Tibial nerve (tissue), 4 donors: Measurements from ENCODE around the gene FAM222A. TPM values are rescaled to one million over a fixed set of nuclear protein-coding genes. Genes with fewer than 3 reads are reported as not detected.

Source experiments
- DNase-seq, 2 donors: peaks; one replicate each; pipeline ENCODE4 v3.0.0-alpha.2; 2019; ENCODE audit warnings: low spot score in 2 of 2
- H3K27ac ChIP-seq, 4 donors: fragments of 200-600 bp; sonication (generic) in 3 of 4; one replicate each; pipeline ENCODE4 v1.5.1; 2017 to 2019; ENCODE audit warnings: mild to moderate bottlenecking in 1 of 4
- H3K27me3 ChIP-seq, 2 donors: fragments of 200-600 bp; sonication (generic) in 1 of 2; one replicate each; pipeline versions ENCODE4 v1.5.1 to v1.6.0; 2017 to 2019
- H3K36me3 ChIP-seq, 3 donors: fragments of 200-600 bp; sonication (generic); one replicate each; pipeline ENCODE4 v1.5.1; 2018 to 2019
- H3K4me1 ChIP-seq, 4 donors: fragments of 200-600 bp; sonication (generic) in 3 of 4; one replicate each; pipeline ENCODE4 v1.5.1; 2017 to 2019
- H3K4me3 ChIP-seq, 4 donors: fragments of 200-600 bp; sonication (generic) in 3 of 4; one replicate each; pipeline ENCODE4 v1.5.1; 2017 to 2019; ENCODE audit warnings: mild to moderate bottlenecking in 1 of 4, moderate library complexity in 1 of 4
- H3K9me3 ChIP-seq, 4 donors: fragments of 200-600 bp; sonication (generic) in 3 of 4; one replicate each; pipeline ENCODE4 v1.5.1; 2017 to 2019
- EP300 ChIP-seq, 2 donors: sonication (generic); formaldehyde crosslinking; IDR thresholded peaks; one replicate each; pipeline ENCODE4 v1.6.1; 2017; ENCODE audit warnings: antibody characterized with exemption in 2 of 2, mild to moderate bottlenecking in 1 of 2
- POLR2A ChIP-seq, 2 donors: fragments of 450-650 bp; IDR thresholded peaks; one replicate each; pipeline ENCODE4 v1.6.1; 2017; ENCODE audit warnings: antibody characterized with exemption in 2 of 2, mild to moderate bottlenecking in 2 of 2, moderate library complexity in 2 of 2
- WGBS, 2 donors: methylation state at CpG; one replicate each; pipeline ENCODE4 v1.1.5; 2018; 5-methylcytosine and 5-hydroxymethylcytosine counted together
- total RNA-seq, 4 donors: library from RNA; depleted of rRNA; stranded (reverse); fragments of >200 nt; gene quantifications; one replicate each; pipeline ENCODE4 v1.1.0, GENCODE V29; 2016
- TF ChIP-seq, protein P1 (sequence below), 5 experiments: fragments of 200-600 bp in 3 of 5; fragments of 450-650 bp in 2 of 5; sonication (generic) in 3 of 5; IDR thresholded peaks; one replicate each; pipeline ENCODE4 v1.5.1; 2016 to 2019; ENCODE audit warnings: antibody characterized with exemption in 5 of 5, mild to moderate bottlenecking in 3 of 5, moderate library complexity in 2 of 5

FAM222A gene
- total RNA-seq, 4 donors from 2014 or later: 1.3 to 3.3 (median 1.9) TPM

GRCh38 chr12:109777544-109777943 lies 63.9 kb downstream of the FAM222A start:
- H3K36me3 ChIP-seq: no peaks in the 10 kb centered on the region

DNA sequence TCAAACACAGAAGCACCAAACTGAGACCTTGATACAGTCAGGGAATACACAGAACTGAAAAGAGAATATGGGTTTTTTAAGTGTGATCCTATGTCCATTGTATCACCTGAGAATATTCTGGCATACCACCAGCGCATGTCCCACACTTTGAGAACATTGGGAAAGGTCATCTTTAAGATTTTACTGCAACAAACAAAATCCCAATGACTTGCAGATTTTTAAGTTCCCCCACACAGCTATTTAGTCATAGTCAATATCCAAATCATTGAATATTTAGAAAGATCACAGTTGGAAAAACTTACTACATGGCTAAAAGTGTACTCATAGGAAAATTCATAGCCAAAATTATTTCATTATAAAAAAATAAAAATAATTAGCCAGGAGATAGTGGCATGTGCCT lies 65.1 kb downstream of the FAM222A start:
- no peaks in the 10 kb centered on the region for H3K36me3 ChIP-seq
- TF ChIP-seq EP300 (IDR thresholded peaks at IDR 0.05): no peak
- TF ChIP-seq, protein P1, sequence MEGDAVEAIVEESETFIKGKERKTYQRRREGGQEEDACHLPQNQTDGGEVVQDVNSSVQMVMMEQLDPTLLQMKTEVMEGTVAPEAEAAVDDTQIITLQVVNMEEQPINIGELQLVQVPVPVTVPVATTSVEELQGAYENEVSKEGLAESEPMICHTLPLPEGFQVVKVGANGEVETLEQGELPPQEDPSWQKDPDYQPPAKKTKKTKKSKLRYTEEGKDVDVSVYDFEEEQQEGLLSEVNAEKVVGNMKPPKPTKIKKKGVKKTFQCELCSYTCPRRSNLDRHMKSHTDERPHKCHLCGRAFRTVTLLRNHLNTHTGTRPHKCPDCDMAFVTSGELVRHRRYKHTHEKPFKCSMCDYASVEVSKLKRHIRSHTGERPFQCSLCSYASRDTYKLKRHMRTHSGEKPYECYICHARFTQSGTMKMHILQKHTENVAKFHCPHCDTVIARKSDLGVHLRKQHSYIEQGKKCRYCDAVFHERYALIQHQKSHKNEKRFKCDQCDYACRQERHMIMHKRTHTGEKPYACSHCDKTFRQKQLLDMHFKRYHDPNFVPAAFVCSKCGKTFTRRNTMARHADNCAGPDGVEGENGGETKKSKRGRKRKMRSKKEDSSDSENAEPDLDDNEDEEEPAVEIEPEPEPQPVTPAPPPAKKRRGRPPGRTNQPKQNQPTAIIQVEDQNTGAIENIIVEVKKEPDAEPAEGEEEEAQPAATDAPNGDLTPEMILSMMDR (IDR thresholded peaks at IDR 0.05): no peak
- TF ChIP-seq POLR2A (IDR thresholded peaks at IDR 0.05): no peak
- DNase-seq: no peak
- H3K27ac ChIP-seq: no peak overlapping the region
- H3K4me1 ChIP-seq: peaks cover 0 to 4% (median 0%) of the 10 kb centered on the region in 4 donors
- peaks cover 0 to 17% (median 0%) of the 10 kb centered on the region in 4 donors for H3K9me3 ChIP-seq
- 97 to 100% methylated on average over 1 of the region's 1 CpG for WGBS, 2 donors
- no peaks in the 10 kb centered on the region for H3K27me3 ChIP-seq
- H3K4me3 ChIP-seq: no peak overlapping the region

More at GRCh38 chr12:109777544-109777943, 63.9 kb downstream of the FAM222A start:
- H3K4me1 ChIP-seq: peaks cover 0 to 14% (median 0%) of the 10 kb centered on the region in 4 donors
- no peaks in the 10 kb centered on the region for H3K27me3 ChIP-seq
- 25 to 30% methylated on average over 5 of the region's 5 CpGs for WGBS, 2 donors
- peaks cover 0 to 17% (median 0%) of the 10 kb centered on the region in 4 donors for H3K9me3 ChIP-seq
- no peak overlapping the region for H3K27ac ChIP-seq
- no peak overlapping the region for H3K4me3 ChIP-seq
- no peak for DNase-seq
- no peak for TF ChIP-seq EP300 (IDR thresholded peaks at IDR 0.05)
- TF ChIP-seq, protein P1 (IDR thresholded peaks at IDR 0.05): no peak

GRCh38 chr12:109779382-109779781 lies 65.8 kb downstream of the FAM222A start:
- 85 to 93% methylated on average over 6 of the region's 6 CpGs for WGBS, 2 donors

DNA sequence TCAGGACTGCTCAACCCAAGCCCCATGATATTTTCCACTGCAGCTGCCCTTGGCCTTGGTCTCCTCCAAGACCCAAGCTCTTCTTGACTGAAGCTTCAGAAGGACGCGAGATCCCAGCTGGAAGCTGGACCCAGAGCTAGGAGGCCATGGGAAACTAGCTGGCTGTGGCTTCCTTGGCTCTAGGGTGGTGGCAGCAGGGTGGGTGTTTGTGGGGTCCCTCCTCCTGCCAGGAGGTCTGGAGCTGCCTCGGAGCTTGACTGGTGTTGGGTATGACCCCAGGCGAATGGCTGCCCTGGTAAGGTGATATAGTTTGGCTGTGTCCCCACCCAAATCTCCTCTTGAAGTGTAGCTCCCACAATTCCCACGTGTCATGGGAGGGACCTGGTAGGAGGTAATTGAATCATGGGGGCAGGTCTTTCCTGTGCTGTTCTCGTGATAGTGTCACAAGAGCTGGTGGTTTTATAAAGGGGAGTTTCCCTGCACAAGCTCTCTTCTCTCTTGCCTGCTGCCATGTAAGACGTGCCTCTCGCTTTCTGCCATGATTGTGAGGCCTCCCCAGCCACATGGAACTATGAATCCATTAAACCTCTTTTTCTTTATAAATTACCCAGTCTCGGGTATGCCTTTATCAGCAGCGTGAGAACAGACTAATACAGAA lies 68.2 kb downstream of the FAM222A start:
- Histone ChIP-seq H3K4me3 (no peak overlapping the region), H3K27ac (no peak overlapping the region), H3K9me3 (peaks cover 0 to 17% (median 0%) of the 10 kb centered on the region in 4 donors), H3K36me3 (peaks cover 0 to 6% (median 0%) of the 10 kb centered on the region in 3 donors), H3K4me1 (no peaks in the 10 kb centered on the region), H3K27me3 (no peaks in the 10 kb centered on the region)
- 76 to 82% methylated on average over 8 to 10 of the region's 10 CpGs for WGBS, 2 donors
- no peak for DNase-seq
- no peak for TF ChIP-seq POLR2A (IDR thresholded peaks at IDR 0.05)
- TF ChIP-seq EP300 (IDR thresholded peaks at IDR 0.05): no peak
- TF ChIP-seq, protein P1 (IDR thresholded peaks at IDR 0.05): no peak

More at GRCh38 chr12:109779382-109779781, 65.8 kb downstream of the FAM222A start:
- H3K27me3 ChIP-seq: no peaks in the 10 kb centered on the region
- peaks cover 0 to 17% (median 0%) of the 10 kb centered on the region in 4 donors for H3K9me3 ChIP-seq
- H3K4me1 ChIP-seq: peaks cover 0 to 3% (median 0%) of the 10 kb centered on the region in 4 donors
- TF ChIP-seq POLR2A (IDR thresholded peaks at IDR 0.05): no peak
- no peak for TF ChIP-seq EP300 (IDR thresholded peaks at IDR 0.05)
- TF ChIP-seq, protein P1 (IDR thresholded peaks at IDR 0.05): no peak
- DNase-seq: no peak
- H3K27ac ChIP-seq: no peak overlapping the region
- no peak overlapping the region for H3K4me3 ChIP-seq
- H3K36me3 ChIP-seq: no peaks in the 10 kb centered on the region

GRCh38 chr12:109782326-109782703 lies 68.7 kb downstream of the FAM222A start:
- Histone ChIP-seq H3K36me3 (peaks cover 0 to 6% (median 0%) of the 10 kb centered on the region in 3 donors), H3K9me3 (peaks cover 0 to 17% (median 0%) of the 10 kb centered on the region in 4 donors), H3K27ac (no peak overlapping the region), H3K4me1 (no peaks in the 10 kb centered on the region), H3K27me3 (no peaks in the 10 kb centered on the region), H3K4me3 (no peak overlapping the region)
- TF ChIP-seq, protein P1 (IDR thresholded peaks at IDR 0.05): no peak
- TF ChIP-seq POLR2A (IDR thresholded peaks at IDR 0.05) (no peak), EP300 (IDR thresholded peaks at IDR 0.05) (no peak)
- WGBS, 2 donors: 83 to 91% methylated on average over 9 of the region's 9 CpGs
- DNase-seq: no peak
